ENCODE measurements around the gene PCYT2.

Gene PCYT2

GRCh38 chr17:81867991-81868673 is 43.1 kb downstream of the PCYT2 start:
- no peak for DNase-seq

GRCh38 chr17:81867170-81867990 is 43.8 kb downstream of the PCYT2 start:
- peak; percentile 61 for DNase-seq

GRCh38 chr17:81866440-81867169 is 44.6 kb downstream of the PCYT2 start:
- no peak for DNase-seq

GRCh38 chr17:81865733-81866439 is 45.3 kb downstream of the PCYT2 start:
- no peak for DNase-seq

GRCh38 chr17:81865358-81865732 is 45.9 kb downstream of the PCYT2 start:
- no peak for DNase-seq

- no peak for DNase-seq
These were observed 47.1 kb downstream of the PCYT2 start for GRCh38 chr17:81863833-81864768.

GRCh38 chr17:81863123-81863675 is 48.0 kb downstream of the PCYT2 start:
- DNase-seq: peak; percentile 94

- peak; percentile 100 for DNase-seq
These were observed 50.2 kb downstream of the PCYT2 start for GRCh38 chr17:81860756-81861568.

GRCh38 chr17:81859906-81860755 is 51.1 kb downstream of the PCYT2 start, which contains the start of gene P4HB:
Gene P4HB (minus strand): TSS chr17:81860535. CDS start chr17:81860471, 64 bp downstream.
- no peak for DNase-seq

- DNase-seq: peak; percentile 69
These were observed 52.0 kb downstream of the PCYT2 start for GRCh38 chr17:81858967-81859905.

GRCh38 chr17:81858170-81858966 is 52.8 kb downstream of the PCYT2 start:
- no peak for DNase-seq

GRCh38 chr17:81854974-81855774 is 56.0 kb downstream of the PCYT2 start:
- DNase-seq: no peak

- no peak for DNase-seq
These were observed 59.0 kb downstream of the PCYT2 start for GRCh38 chr17:81852237-81852636.

GRCh38 chr17:81851423-81851822 is 59.8 kb downstream of the PCYT2 start:
- no peak for DNase-seq
